IPS DF 6.9 (cell line): ENCODE results near the gene KIRREL3.

Experiments used
- DNase-seq: peaks from one replicate; pipeline ENCODE4 v3.0.0-alpha.2; 2013; ENCODE audit warnings: low read depth, low spot score
- H3K27ac ChIP-seq: one replicate; pipeline ENCODE4 v1.5.1; 2013; ENCODE audit warnings: low read length, control low read depth
- H3K27me3 ChIP-seq: 2 replicates; pipeline ENCODE4 v1.6.1; 2013; ENCODE audit warnings: mild to moderate bottlenecking, low read length; ENCODE audit not compliant: control insufficient read depth, insufficient read depth
- H3K36me3 ChIP-seq: 2 replicates; pipeline ENCODE4 v1.6.1; 2013; ENCODE audit warnings: low read length; ENCODE audit not compliant: control insufficient read depth, insufficient read depth
- H3K4me1 ChIP-seq: 2 replicates; pipeline ENCODE4 v1.6.1; 2013; ENCODE audit warnings: low read length; ENCODE audit not compliant: control insufficient read depth, insufficient read depth
- H3K4me3 ChIP-seq: 2 replicates; pipeline ENCODE4 v1.5.1; 2013; ENCODE audit warnings: mild to moderate bottlenecking, low read length
- H3K9me3 ChIP-seq: 2 replicates; pipeline ENCODE4 v1.6.1; 2013; ENCODE audit warnings: low read length, inconsistent platforms; ENCODE audit not compliant: control insufficient read depth, insufficient read depth
- WGBS: extraction: QIAGEN DNeasy Blood & Tissue Kit; methylation state at CpG from one replicate; pipeline ENCODE4 v1.1.7; 2013; ENCODE audit warnings: mixed read lengths, missing lambda C conversion rate; ENCODE audit not compliant: insufficient read length, insufficient coverage; 5-methylcytosine and 5-hydroxymethylcytosine counted together

KIRREL3 gene

DNA sequence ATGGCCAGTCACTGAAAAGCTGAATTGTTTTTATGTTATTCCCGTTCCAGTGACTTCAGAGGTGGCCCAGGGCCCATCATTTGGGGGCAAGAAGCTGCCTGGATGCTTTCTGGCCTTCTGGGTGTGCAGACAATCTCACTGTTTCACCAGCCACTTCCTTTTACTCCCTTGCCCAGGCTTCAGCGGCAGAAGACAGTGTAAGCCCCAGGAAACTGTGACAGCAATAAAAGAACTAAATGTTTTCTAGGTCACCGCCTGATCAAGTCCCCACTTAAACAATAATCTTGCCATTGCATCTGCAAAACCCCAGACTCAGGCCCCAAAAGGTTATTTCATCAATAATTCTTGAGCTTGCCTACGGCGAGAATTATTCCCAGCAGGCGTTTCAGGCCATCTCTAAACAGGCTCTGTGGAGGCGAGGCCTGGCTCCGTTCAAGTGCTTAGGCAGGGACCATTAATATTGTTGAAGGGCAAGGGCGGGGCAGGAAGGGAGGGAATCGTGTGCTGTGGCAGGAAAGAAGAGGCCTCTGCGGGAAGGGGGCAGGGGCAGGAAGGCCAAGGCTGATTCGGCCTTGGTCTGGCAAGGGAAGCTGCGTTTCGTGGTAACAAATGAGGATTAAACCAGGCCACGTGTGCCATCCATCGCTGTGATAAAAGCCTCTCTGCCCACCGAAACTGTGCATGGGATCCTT is 252.3 kb downstream of the KIRREL3 start:
- DNase-seq = no peak
- no peaks in the 10 kb centered on the region for H3K4me1 ChIP-seq
- WGBS = no CpG with 5 or more reads among the region's 17 CpGs

DNA sequence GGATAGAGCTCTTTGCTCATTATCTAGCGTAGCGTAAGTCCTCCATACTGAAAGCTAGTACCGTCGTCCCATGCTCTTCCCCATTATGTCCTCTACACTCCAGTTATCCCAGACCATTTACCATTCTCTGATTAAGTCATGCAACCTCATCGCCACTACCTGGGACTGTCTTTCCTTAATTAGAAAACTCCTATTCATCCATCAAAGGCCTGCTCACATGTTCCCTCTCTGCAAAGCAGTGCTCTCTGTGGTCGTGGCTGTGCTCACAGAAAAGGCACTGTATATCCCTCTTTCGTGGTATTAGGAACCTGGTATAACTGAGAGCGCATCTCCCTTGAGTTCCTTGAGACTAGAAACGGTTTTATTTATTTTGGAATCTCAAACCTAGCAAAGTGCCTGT is 253.3 kb downstream of the KIRREL3 start:
- no peaks in the 10 kb centered on the region for H3K27me3 ChIP-seq
- no peaks in the 10 kb centered on the region for H3K4me1 ChIP-seq
- no peaks in the 10 kb centered on the region for H3K36me3 ChIP-seq
- no peak for DNase-seq
- no peak overlapping the region for H3K4me3 ChIP-seq
- no peaks in the 10 kb centered on the region for H3K9me3 ChIP-seq
- no CpG with 5 or more reads among the region's 9 CpGs for WGBS
- H3K27ac ChIP-seq = no peak overlapping the region

More for the DNA sequence above, 252.3 kb downstream of the KIRREL3 start:
- Histone ChIP-seq H3K27me3 (no peaks in the 10 kb centered on the region), H3K36me3 (no peaks in the 10 kb centered on the region), H3K4me3 (no peak overlapping the region), H3K9me3 (no peaks in the 10 kb centered on the region), H3K27ac (no peak overlapping the region)

DNA sequence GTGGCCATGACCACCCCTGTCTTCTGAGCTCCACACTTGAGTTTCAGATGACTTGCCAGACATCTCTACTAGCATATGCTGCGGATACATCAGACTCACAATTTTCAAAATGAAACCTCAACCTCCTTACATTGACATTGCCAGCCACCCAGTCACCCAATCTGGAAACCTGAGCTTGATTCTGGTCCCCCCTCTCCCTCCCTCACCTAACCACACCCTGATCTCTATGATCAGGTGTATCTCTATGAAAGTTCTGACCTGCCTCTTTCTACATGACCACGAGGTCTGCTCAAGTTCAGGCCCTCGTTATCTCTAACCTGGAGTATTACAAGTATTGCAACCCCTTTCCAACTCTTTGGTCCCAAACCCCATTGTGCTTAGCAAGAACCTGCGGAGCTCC is 254.1 kb downstream of the KIRREL3 start:
- no peaks in the 10 kb centered on the region for H3K36me3 ChIP-seq
- H3K27me3 ChIP-seq = no peaks in the 10 kb centered on the region
- no peak overlapping the region for H3K4me3 ChIP-seq
- no peaks in the 10 kb centered on the region for H3K9me3 ChIP-seq
- H3K4me1 ChIP-seq = no peaks in the 10 kb centered on the region
- whole genome bisulfite sequencing = no CpG with 5 or more reads among the region's 4 CpGs
- H3K27ac ChIP-seq = no peak overlapping the region
- no peak for DNase-seq

DNA sequence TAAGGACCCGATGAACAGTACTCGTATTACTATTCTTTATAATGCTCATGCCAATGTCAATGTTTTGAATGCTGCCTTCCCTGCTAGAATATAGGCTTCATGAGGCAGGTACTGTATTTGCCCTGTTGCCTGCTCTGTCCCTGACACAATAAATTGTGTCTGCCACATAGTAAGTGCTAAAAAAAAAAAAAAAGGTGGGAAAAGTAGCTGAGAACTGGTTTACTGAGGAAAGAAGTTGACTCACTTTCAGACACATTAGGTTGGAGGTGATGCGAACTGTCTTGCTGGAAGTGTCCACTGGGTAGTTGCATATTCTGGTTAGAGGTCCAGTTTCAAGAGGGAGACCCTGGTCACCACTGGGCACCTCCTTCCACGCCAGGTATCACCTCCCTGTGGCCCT is 255.9 kb downstream of the KIRREL3 start:
- Histone ChIP-seq H3K4me1 (peaks cover 2% of the 10 kb centered on the region; the same call in 1 of the 2 replicates), H3K27ac (no peak overlapping the region), H3K36me3 (no peaks in the 10 kb centered on the region), H3K9me3 (no peaks in the 10 kb centered on the region), H3K27me3 (no peaks in the 10 kb centered on the region), H3K4me3 (no peak overlapping the region)
- WGBS = no CpG with 5 or more reads among the region's 4 CpGs
- no peak for DNase-seq

DNA sequence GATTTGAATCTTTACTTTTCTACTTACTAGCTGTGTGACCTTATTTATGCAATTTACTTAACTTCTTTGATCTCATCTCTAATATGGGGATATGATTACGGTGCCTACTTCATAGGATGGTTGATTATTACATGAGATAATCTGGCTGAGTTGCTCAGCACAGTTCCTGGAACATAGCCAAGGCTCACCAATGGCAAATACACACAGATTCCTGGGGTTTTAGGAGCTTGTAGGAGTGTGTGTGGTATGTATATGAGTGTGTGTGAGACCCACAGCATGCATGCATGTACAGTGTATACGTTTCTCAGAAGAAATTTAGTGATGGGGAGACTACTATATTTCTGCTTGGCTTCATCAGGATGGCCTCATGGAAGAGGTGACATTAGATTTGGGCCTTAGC is 256.9 kb downstream of the KIRREL3 start:
- Histone ChIP-seq H3K27me3 (no peaks in the 10 kb centered on the region), H3K27ac (no peak overlapping the region), H3K4me3 (no peak overlapping the region), H3K9me3 (no peaks in the 10 kb centered on the region), H3K36me3 (no peaks in the 10 kb centered on the region), H3K4me1 (peaks cover 2% of the 10 kb centered on the region; the same call in 1 of the 2 replicates)
- no peak for DNase-seq
- no CpG with 5 or more reads among the region's 2 CpGs for WGBS

DNA sequence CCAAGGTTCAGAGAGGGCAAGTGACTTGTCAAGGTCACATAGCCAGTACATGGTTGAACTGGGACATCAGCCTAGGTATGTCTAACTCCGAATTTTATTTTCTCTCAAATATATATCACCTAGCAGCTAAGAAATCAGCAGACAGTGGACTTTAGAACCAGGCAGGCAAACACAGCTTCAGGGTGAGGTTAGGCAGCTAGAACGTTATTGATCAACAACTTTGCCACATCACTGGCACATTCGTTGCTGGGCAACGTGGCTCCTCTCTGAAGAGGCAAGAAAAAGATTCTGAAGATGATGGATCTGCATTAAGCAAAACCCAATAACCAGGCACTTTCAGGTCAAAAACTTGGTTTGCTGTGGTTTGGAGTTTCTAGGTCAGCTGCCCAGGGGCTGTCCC is 258.0 kb downstream of the KIRREL3 start:
- Histone ChIP-seq H3K27me3 (no peaks in the 10 kb centered on the region), H3K4me1 (peaks cover 2% of the 10 kb centered on the region; the same call in 1 of the 2 replicates), H3K4me3 (no peak overlapping the region), H3K27ac (no peak overlapping the region), H3K36me3 (no peaks in the 10 kb centered on the region), H3K9me3 (no peaks in the 10 kb centered on the region)
- DNase-seq = no peak
- WGBS = no CpG with 5 or more reads among the region's 4 CpGs

DNA sequence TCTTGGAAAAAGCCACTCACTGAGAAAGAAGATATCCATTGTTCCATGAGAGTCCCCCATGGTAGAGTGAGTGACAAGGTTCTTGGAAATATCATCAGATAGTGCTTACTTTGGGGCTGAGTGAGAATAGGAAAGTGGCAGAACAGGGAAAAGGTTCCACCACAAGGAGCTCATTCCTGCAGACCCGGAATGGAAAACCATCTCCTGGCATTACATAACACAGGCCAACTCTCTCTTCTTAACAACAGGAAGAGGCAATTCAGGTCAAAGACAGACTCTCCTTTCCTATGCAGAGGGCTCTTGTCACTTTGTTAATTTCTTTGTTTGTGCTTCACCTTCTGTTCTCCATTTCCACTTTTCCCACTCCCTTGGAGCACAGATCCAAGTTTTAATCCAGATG is 259.7 kb downstream of the KIRREL3 start:
- no peaks in the 10 kb centered on the region for H3K9me3 ChIP-seq
- H3K4me3 ChIP-seq = no peak overlapping the region
- no peaks in the 10 kb centered on the region for H3K36me3 ChIP-seq
- peaks cover 6% of the 10 kb centered on the region; the same call in 1 of the 2 replicates for H3K4me1 ChIP-seq
- no CpG with 5 or more reads among the region's 1 CpG for WGBS
- H3K27me3 ChIP-seq = no peaks in the 10 kb centered on the region
- DNase-seq = peak; percentile 11
- H3K27ac ChIP-seq = no peak overlapping the region

DNA sequence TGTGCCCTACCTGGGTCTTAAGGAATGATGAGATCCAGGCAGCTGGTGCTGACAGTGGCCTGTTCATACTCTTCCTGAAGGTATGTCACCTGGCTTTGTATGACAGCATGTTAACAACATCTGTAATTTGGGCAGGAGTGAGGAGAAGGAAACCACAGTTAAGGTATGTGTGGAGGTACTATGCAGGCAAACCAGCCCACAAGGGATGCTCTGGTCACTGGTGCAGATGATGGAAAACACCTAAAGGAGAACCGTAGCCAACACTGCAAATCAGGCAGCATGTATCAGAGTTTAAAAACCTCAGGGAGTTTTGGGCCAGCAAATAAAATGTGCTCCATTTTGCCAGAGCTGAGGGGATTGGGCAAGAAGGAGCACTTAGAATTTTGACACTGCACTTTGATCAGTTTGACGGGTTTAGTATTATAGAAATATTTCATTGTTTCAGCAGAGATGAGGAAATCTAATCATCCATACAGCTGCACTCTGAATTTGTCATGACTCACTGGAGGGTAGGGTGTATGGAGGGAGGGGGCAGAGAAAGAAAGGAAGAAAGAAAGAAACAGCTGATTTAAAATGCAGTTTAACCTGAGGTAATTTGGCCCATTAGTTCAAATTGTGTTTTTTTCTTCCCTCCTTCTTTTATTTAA is 260.9 kb downstream of the KIRREL3 start:
- H3K9me3 ChIP-seq = no peaks in the 10 kb centered on the region
- H3K4me1 ChIP-seq = peaks cover 6% of the 10 kb centered on the region; the same call in 1 of the 2 replicates
- DNase-seq = no peak
- WGBS = no CpG with 5 or more reads among the region's 2 CpGs
- H3K27ac ChIP-seq = no peak overlapping the region
- H3K36me3 ChIP-seq = no peaks in the 10 kb centered on the region
- no peak overlapping the region for H3K4me3 ChIP-seq
- no peaks in the 10 kb centered on the region for H3K27me3 ChIP-seq

DNA sequence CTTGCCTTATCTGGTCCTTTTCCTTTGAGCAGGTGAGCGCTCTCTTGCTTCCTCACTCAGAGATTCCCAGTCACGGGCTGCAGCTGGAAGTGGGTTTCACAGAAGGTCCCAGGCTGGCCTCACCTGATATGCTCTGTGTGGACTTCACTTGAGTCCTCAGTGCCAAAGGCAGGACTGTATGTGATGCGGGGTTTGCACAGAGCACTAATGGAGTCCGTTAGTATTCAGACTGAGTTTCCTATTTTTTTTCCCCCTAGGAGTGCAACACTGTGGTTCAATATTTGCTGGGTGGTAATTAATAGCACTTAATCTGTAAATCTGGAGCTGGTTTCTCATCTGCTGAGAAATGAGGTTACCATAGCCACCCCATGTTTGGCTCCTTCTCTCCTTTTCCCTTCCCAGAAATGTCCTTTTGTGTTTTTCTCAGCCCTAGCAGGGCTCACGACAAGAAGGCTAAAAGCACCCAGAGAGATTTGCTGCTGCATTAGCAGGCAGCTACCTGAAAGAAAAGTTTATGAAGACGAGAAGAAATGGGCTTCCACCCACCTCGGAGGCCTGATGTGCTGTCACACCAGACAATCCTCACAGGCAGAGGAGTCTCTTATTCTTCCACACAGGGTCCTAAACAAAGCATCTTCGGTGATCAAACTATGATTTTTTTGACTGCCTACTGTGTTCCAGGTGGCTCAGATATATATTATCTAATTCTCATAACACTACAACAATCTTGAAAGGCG is 262.1 kb downstream of the KIRREL3 start:
- no peak for DNase-seq
- Histone ChIP-seq H3K4me1 (peaks cover 6% of the 10 kb centered on the region; the same call in 1 of the 2 replicates), H3K36me3 (no peaks in the 10 kb centered on the region), H3K27ac (no peak overlapping the region), H3K27me3 (no peaks in the 10 kb centered on the region), H3K4me3 (no peak overlapping the region), H3K9me3 (no peaks in the 10 kb centered on the region)
- WGBS = no CpG with 5 or more reads among the region's 9 CpGs

DNA sequence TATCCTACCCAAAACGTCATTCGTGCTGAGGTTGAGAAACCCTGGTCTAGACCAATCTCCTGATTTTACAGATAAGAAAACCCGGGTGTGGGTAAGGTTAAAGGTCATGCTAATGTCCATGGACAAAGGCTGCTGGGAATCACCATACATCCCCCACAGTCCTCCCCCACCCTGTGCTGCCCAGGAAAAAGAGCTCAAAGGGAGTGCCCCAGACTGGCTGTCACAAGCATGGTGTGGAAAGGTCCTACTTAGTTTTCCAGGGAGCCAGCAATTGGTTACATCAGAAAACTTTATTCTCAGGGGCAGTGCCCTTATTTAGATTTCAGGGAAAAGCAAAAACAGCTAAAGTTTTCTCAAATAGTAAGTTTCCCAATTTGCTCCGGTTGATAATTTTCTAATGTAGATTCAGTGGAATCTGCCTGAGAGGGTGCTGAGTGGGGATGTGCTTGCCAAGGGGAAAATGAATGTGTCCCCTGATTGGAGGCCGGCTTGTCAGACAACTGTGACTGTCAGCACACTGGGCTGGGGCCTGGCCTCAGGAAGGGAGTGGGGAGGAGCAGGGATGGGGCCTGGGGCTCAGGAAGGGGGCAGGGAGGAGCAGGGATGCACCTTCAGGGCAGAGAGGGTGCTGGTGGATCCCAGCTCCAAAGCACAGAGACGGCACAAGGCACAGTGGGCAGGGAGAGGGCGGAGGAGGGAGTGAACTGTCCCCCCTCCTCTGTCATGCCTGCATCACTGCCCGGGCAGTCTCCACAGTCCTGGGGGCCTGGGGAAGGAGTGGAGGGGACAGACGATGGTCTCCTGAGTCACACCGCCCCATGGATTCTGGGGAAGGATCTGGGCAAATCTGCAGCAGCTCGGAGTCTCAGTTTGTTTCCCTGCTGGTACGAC is 263.6 kb downstream of the KIRREL3 start:
- Histone ChIP-seq H3K36me3 (no peaks in the 10 kb centered on the region), H3K4me3 (no peak overlapping the region), H3K27ac (no peak overlapping the region), H3K4me1 (peaks cover 6% of the 10 kb centered on the region; the same call in 1 of the 2 replicates), H3K9me3 (no peaks in the 10 kb centered on the region), H3K27me3 (no peaks in the 10 kb centered on the region)
- WGBS = no CpG with 5 or more reads among the region's 12 CpGs
- no peak for DNase-seq
